PC-9 (cell line): Measurements from ENCODE around the gene LMOD1. TPM values are rescaled to one million over a fixed set of nuclear protein-coding genes. Genes with fewer than 3 reads are reported as not detected.

Experiments used
- BruUV-seq: library from RNA; stranded (reverse); fragments of 400-500 nt; replicated peaks from 2 replicates; lab custom pipeline; 2021; lab: Mats Ljungman, UMichigan
- CTCF ChIA-PET: fragments of 300-600 bp; sonication (Branson Sonifier 250); formaldehyde crosslinking; loops from one replicate; lab custom pipeline; 2022; ENCODE audit warnings: antibody characterized with exemption; lab: Charles Lee
- POLR2A ChIA-PET: fragments of 300-600 bp; sonication (Branson Sonifier 250); formaldehyde crosslinking; loops from one replicate; lab custom pipeline; 2022; ENCODE audit warnings: antibody characterized with exemption; ENCODE audit not compliant: unreplicated experiment; lab: Charles Lee
- DNase-seq, 2 experiments: peaks; one replicate each; pipeline versions ENCODE4 v3.0.0 to v3.0.0-alpha.2; 2015 to 2022; ENCODE audit warnings: mixed read lengths in 1 of 2
- H2AFZ ChIP-seq: fragments of 200-600 bp; sonication (generic); 2 replicates; pipeline ENCODE4 v1.8.1; 2017; ENCODE audit warnings: antibody characterized with exemption
- H3F3A ChIP-seq: fragments of 200-600 bp; sonication (generic); 2 replicates; pipeline ENCODE4 v1.8.1; 2017; ENCODE audit warnings: antibody characterized with exemption, mild to moderate bottlenecking, low read depth; ENCODE audit not compliant: insufficient read depth
- H3K27ac ChIP-seq: fragments of 200-600 bp; sonication (generic); 2 replicates; pipeline ENCODE4 v1.6.1; 2016; ENCODE audit warnings: mixed run types
- H3K27me3 ChIP-seq: fragments of 200-600 bp; sonication (generic); 2 replicates; pipeline ENCODE4 v1.6.1; 2016; ENCODE audit warnings: low read depth, mixed run types; ENCODE audit not compliant: insufficient read depth
- H3K36me3 ChIP-seq: fragments of 200-600 bp; sonication (generic); 2 replicates; pipeline ENCODE4 v1.6.1; 2016; ENCODE audit warnings: low read depth, mixed run types
- H3K4me1 ChIP-seq: fragments of 200-600 bp; sonication (generic); replicated peaks from 2 replicates; pipeline ENCODE4 v1.6.1; 2016; ENCODE audit warnings: mixed run types; ENCODE audit not compliant: insufficient read depth
- H3K4me2 ChIP-seq: fragments of 200-600 bp; sonication (generic); 2 replicates; pipeline ENCODE4 v1.6.1; 2017; ENCODE audit warnings: mixed run types
- H3K4me3 ChIP-seq: fragments of 200-600 bp; sonication (generic); 2 replicates; pipeline ENCODE4 v1.6.1; 2016; ENCODE audit warnings: mixed run types
- H3K79me2 ChIP-seq: fragments of 200-600 bp; sonication (generic); 2 replicates; pipeline ENCODE4 v1.6.1; 2017; ENCODE audit warnings: low read depth, mixed run types
- H3K9me2 ChIP-seq: fragments of 200-600 bp; sonication (generic); 2 replicates; pipeline ENCODE4 v1.8.1; 2017; ENCODE audit warnings: mild to moderate bottlenecking; ENCODE audit not compliant: insufficient read depth
- H3K9me3 ChIP-seq: fragments of 200-600 bp; sonication (generic); 2 replicates; pipeline ENCODE4 v1.8.1; 2016; ENCODE audit warnings: low read depth; ENCODE audit not compliant: insufficient read depth
- H4K20me1 ChIP-seq: fragments of 200-600 bp; sonication (generic); 2 replicates; pipeline ENCODE4 v1.8.1; 2017; ENCODE audit not compliant: insufficient read depth
- CTCF ChIP-seq: fragments of 200-600 bp; sonication (generic); conservative IDR thresholded peaks from 2 replicates; pipeline ENCODE4 v1.6.1; 2017; ENCODE audit warnings: mixed run types, antibody characterized with exemption, mild to moderate bottlenecking, moderate library complexity
- EZH2 ChIP-seq: fragments of 200-600 bp; sonication (generic); IDR thresholded peaks from 2 replicates; pipeline ENCODE4 v1.8.0; 2017; ENCODE audit warnings: antibody characterized with exemption, low read depth
- intact Hi-C: fragments of 100-400 bp; cut with micrococcal nuclease; formaldehyde crosslinking; loops from one replicate; pipeline ENCODE4 v1.10.0; 2022; ENCODE audit not compliant: unreplicated experiment
- total RNA-seq: library from RNA; stranded (reverse); gene quantifications from 2 replicates; pipeline ENCODE4 v1.2.3, GENCODE V29; 2021

Gene LMOD1
- total RNA-seq, 1 experiment from 2014 or later = 0.74 TPM

GRCh38 chr1:201983380-201983805 lies 37.0 kb upstream of the LMOD1 start:
- no peak for DNase-seq
- intact Hi-C loops = loop anchor here (2.0 kb wide), 1 partner anchor 25 kb away; no protein-coding TSS in a partner anchor

GRCh38 chr1:201982623-201983379 lies 36.5 kb upstream of the LMOD1 start, which contains the start of gene RNPEP:
Gene RNPEP (plus strand): TSS chr1:201982648. CDS start chr1:201982667, 19 bp downstream.
- peak; percentile 73 to 76 for DNase-seq
- Histone ChIP-seq H3K4me3 (peak within 1 kb of the TSS; percentile 72), H3K9me2 (no peaks in the 10 kb centered on the region), H3K4me1 (peaks cover 14% of the 10 kb centered on the region), H4K20me1 (no peaks in the 10 kb centered on the region), H3K9me3 (no peaks in the 10 kb centered on the region), H3K4me2 (peak within 1 kb of the TSS; percentile 86), H3F3A (peaks cover 13% of the 10 kb centered on the region; the same call in 1 of the 2 replicates), H2AFZ (peak within 1 kb of the TSS; percentile 81), H3K79me2 (peaks cover 39% of the 10 kb centered on the region), H3K27me3 (no peaks in the 10 kb centered on the region), H3K27ac (peak within 1 kb of the TSS; percentile 16), H3K36me3 (no peaks in the 10 kb centered on the region)
- no TSS peak for BruUV-seq
- CTCF ChIA-PET = interaction anchor here (0.7 to 1.2 kb wide), 3 partner anchors 17 to 154 kb away, joined by 3 read pairs; partner anchors contain the start of gene IPO9
- TF ChIP-seq EZH2 (no peak), CTCF (no peak; the same call in 1 of the 2 replicates)
- POLR2A ChIA-PET = interaction anchor here (0.5 to 0.8 kb wide), 8 partner anchors 17 to 502 kb away, joined by 3 to 16 read pairs (median 6); partner anchors contain the start of gene ELF3
- intact Hi-C loops = loop anchor here (2.0 kb wide), 1 partner anchor 26 kb away; no protein-coding TSS in a partner anchor

More at GRCh38 chr1:201983380-201983805, 37.0 kb upstream of the LMOD1 start:
- CTCF ChIA-PET = interaction anchor here (0.6 to 1.2 kb wide), 4 partner anchors 16 to 154 kb away, joined by 3 to 13 read pairs (median 3); partner anchors contain the start of genes GPR37L1 and IPO9
- no peaks in the 10 kb centered on the region for H4K20me1 ChIP-seq
- peak overlapping the region; percentile 16 for H3K27ac ChIP-seq
- peaks cover 13% of the 10 kb centered on the region; the same call in 1 of the 2 replicates for H3F3A ChIP-seq
- peaks cover 14% of the 10 kb centered on the region for H3K4me1 ChIP-seq
- BruUV-seq = no TSS peak
- H3K4me2 ChIP-seq = peak overlapping the region; percentile 86
- TF ChIP-seq CTCF (no peak), EZH2 (no peak)
- H3K4me3 ChIP-seq = peak overlapping the region; percentile 72
- no peaks in the 10 kb centered on the region for H3K9me3 ChIP-seq
- POLR2A ChIA-PET = interaction anchor here (0.6 to 0.8 kb wide), 4 partner anchors 17 to 185 kb away, joined by 4 to 16 read pairs (median 4); no protein-coding TSS in a partner anchor
- peaks cover 39% of the 10 kb centered on the region for H3K79me2 ChIP-seq
- H2AFZ ChIP-seq = peak overlapping the region; percentile 71
- H3K36me3 ChIP-seq = no peaks in the 10 kb centered on the region
- H3K9me2 ChIP-seq = no peaks in the 10 kb centered on the region
- no peaks in the 10 kb centered on the region for H3K27me3 ChIP-seq

GRCh38 chr1:201982082-201982622 lies 35.8 kb upstream of the LMOD1 start:
- H3K9me3 ChIP-seq = no peaks in the 10 kb centered on the region
- H3K4me2 ChIP-seq = peak overlapping the region; percentile 86
- CTCF ChIA-PET = no interaction called here
- DNase-seq = no peak
- H3K27me3 ChIP-seq = no peaks in the 10 kb centered on the region
- TF ChIP-seq EZH2 (no peak), CTCF (no peak)
- peak overlapping the region; percentile 72 for H3K4me3 ChIP-seq
- H3K9me2 ChIP-seq = no peaks in the 10 kb centered on the region
- peaks cover 39% of the 10 kb centered on the region for H3K79me2 ChIP-seq
- H3K36me3 ChIP-seq = no peaks in the 10 kb centered on the region
- POLR2A ChIA-PET = interaction anchor here (0.5 to 0.7 kb wide), 3 partner anchors 28 to 502 kb away, joined by 3 to 15 read pairs (median 3); partner anchors contain the start of gene ELF3
- H4K20me1 ChIP-seq = no peaks in the 10 kb centered on the region
- intact Hi-C loops = loop anchor here (2.0 kb wide), 1 partner anchor 27 kb away; no protein-coding TSS in a partner anchor
- peak overlapping the region; percentile 81 for H2AFZ ChIP-seq
- H3F3A ChIP-seq = peaks cover 13% of the 10 kb centered on the region; the same call in 1 of the 2 replicates
- BruUV-seq = TSS peak; percentile 67
- H3K4me1 ChIP-seq = peaks cover 14% of the 10 kb centered on the region
- no peak overlapping the region for H3K27ac ChIP-seq
